Stimulated activated CD8-positive, alpha-beta memory T cell treated with anti-CD3 and anti-CD28 coated beads, Interleukin-4, amount 100 ng/mL, for 48 hours (primary cell): ENCODE data around the gene ERC2.

Source experiments
- DNase-seq: peaks from one replicate; pipeline ENCODE4 v3.0.0-alpha.2; 2020

Gene ERC2

GRCh38 chr3:55903680-55904079 is 564.6 kb downstream of the ERC2 start:
- no peak for DNase-seq

- DNase-seq: no peak
Observed at GRCh38 chr3:55902221-55902900, 565.9 kb downstream of the ERC2 start.

- DNase-seq: no peak
Observed at GRCh38 chr3:55899887-55900286, 568.4 kb downstream of the ERC2 start.

DNA sequence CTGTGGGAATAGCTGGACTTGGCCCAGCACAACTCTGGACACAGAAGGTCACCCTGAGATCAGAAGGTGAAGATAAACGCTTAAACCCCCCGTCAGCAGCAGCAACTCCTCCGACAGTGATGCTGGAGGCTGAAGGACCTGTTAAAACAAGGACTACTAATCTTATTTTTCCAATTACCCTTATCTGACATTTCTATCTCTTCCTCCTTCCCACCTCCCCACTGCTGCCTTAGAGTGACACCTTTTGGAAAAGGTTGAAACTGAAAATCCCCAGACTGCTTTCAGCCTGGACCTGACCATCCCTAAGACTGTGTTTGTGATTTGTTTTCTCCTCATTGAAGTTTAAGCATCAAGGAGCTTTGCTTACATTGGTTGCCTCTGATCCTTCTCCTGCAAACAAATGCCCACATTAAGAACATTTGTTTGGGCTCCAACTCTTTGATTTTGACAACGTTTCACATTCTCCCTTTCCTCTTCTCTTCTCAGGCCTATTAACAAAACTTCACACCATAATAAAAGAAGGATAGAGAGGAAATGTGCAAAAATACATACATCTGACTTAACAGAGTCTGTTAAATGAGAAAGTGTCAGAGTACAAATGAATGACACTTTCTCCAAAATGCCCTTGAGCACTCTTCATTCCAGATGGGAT is 570.6 kb downstream of the ERC2 start:
- no peak for DNase-seq

DNA sequence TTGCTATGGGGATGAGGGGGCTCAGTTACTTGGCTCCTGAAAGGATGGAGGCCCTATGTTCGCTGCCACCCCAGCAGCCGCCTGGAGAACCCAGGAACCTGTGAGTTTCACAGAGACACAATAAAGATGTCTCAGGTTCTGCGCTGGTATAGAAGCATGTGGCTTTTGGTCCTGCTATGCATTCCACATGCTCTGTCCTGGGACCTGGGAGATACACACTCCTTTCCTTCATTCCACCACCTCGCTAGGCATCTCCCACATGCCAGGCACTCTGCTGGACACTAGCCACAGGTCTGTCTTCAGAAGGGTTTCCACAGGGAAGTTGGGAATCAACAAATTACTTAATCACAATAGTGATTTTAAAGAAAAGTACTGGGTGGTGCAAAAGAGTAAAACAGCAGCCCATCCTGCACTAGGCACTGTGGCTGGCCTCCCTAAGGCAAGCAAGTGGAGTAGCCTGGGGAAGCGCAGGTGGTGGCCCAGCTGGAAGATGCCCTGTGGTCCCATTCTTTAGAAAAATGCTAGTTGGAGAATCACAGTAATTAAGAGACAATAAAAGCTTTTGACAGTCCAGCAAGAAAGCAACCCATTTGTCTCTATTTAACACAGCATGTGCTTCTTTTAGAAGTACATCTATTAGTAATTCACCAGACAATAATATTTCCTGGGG is 572.2 kb downstream of the ERC2 start:
- no peak for DNase-seq

DNA sequence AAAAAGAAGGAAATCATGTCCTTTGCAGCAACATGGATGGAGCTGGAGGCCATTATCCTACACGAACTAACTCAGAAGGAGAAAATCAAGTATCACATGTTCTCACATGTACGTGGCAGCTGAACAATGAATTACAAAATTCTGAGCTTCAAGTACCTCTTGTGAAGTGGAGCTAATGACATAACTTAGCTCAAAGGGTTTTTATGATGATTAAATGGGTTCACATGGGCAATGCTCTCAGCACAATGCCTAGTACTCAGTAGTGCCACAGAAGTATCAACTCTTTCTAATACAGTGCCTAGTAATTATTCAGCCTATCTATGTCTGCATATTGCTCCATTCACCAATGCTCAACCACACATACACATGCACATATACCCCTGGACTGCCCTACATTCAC is 573.7 kb downstream of the ERC2 start:
- DNase-seq: no peak

GRCh38 chr3:55893045-55893664 is 575.1 kb downstream of the ERC2 start:
- DNase-seq: no peak

DNA sequence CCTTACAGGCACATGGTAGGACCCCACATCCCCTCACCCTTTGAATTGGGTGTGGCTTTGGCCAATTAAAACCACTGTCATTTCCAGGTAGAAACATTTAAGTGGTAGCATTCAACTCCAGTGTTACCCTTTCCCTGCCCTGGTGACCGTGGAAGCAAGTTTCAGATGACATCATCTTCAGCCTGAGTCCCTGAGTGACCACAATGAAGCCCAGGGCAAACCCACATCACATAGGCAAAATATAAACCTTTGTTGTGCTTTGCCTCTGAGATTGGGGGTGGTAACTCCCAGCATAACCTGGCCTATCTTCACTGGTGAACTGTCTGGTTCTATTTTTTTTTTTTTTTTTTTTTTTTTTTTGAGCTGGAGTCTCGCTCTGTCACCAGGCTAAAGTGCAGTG is 577.2 kb downstream of the ERC2 start:
- DNase-seq: no peak

- DNase-seq: no peak
Observed at GRCh38 chr3:55888282-55888885, 579.9 kb downstream of the ERC2 start.

DNA sequence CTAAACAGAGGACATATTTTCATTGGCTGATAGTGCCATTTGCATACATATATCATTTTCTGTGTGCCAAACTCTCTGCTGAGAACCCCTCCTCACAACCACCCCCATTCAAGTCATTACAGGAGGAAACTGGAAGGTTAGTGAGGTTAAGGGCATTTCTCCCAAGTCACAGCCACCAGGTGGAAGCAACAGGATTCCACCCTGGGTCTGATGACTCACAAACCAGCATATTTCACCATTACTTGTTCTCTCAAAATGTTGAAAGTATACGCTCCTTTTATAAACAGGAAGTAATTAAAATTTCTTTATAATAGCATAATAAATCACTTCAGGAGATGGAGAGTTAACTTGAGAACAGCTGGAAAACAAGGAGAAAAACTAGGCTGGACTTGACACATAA is 582.5 kb downstream of the ERC2 start:
- DNase-seq: no peak

GRCh38 chr3:55884491-55885285 is 583.6 kb downstream of the ERC2 start:
- no peak for DNase-seq

DNA sequence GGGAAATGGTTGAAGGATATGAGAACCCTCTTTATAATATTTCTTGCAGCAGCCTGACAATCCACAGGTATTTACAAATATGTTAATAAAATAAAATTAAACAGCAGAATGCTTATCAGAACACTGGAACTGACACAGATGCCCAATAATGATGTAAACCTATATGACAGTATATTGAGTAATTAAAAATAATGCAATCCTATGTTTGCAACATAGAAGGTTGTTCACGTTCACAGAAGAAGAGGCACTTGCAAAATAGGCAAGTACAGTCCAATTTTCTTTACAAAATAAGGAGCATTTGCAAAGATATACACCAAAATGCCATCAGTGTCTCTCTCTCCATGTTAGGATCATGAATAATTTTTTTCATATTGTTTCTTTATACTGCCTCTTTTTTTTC is 584.2 kb downstream of the ERC2 start:
- DNase-seq: no peak

DNA sequence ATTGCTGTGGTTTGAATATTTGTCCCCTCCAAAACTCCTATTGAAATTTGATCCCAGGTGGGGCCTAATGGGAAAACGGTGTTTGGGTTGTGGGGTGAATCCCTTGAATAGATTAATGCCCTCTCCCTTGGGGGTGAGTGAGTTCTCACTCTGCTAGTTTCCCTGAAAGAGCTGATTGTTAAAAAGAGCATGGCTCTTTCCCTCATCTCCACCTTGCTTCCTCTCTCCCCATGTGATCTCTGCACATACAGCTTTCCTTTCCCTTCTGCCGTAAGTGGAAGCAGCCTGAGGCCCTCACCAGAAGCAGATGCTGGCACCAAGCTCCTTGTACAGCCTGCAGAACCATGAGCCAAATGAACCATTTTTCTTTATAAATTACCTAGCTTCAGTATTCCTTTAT is 586.3 kb downstream of the ERC2 start:
- no peak for DNase-seq

DNA sequence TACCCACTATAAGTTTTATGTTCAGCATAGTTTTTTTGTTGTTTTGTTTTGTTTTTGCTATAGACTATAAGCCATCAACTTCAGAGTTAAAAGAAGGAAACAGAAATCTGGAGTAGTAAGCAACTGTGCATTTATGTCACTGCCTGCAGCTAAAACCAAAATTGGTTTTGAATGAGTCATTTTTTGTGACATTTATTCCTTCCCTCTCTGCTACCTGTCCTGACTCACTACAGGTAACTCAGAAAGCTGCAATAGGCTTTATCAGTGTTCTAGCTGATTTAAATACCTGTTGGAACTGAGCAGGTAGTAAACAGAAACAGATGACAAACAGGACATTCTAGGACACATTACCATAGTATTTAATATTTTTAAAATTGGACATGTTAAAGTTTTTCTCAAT is 587.9 kb downstream of the ERC2 start:
- no peak for DNase-seq

GRCh38 chr3:55879901-55880331 is 588.4 kb downstream of the ERC2 start:
- DNase-seq: no peak

DNA sequence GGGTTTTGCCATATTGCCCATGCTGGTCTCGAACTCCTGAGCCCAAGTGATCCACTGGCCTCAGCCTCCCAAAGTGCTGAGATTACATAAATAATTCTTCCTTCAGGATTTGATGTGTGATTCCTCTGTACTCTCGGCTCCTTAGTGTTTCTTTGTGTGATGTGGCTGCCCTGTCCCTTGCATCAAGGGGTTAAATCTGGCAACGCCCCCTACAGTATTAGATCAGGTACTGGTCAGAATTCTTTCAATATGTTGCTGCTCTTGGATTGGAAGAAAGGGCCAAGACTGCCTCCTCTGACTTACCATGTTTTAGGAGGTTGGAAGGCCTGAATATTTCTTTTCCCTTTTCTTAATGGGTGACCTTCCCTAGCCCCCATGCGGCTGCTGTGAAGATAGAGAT is 590.6 kb downstream of the ERC2 start:
- DNase-seq: no peak

GRCh38 chr3:55876560-55876959 is 591.7 kb downstream of the ERC2 start:
- DNase-seq: no peak

DNA sequence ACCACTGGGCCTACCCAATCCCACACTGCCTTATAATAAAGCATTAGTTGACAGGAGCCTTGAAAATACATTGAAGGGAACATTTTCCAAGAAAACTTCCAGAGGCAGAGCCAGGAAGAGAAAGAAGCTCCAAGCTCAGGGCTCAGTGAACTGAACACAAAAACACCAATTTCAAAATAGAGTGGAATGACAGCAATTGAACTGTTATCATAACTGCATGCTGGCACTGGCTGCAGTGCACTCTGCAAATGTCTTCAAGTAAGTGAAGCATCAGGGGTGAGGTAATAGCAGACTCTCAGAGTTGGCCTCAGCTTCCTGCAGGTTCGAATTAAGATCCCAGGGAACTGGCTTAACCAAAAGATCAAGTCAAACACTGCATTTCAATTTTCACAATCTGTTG is 593.2 kb downstream of the ERC2 start:
- no peak for DNase-seq

DNA sequence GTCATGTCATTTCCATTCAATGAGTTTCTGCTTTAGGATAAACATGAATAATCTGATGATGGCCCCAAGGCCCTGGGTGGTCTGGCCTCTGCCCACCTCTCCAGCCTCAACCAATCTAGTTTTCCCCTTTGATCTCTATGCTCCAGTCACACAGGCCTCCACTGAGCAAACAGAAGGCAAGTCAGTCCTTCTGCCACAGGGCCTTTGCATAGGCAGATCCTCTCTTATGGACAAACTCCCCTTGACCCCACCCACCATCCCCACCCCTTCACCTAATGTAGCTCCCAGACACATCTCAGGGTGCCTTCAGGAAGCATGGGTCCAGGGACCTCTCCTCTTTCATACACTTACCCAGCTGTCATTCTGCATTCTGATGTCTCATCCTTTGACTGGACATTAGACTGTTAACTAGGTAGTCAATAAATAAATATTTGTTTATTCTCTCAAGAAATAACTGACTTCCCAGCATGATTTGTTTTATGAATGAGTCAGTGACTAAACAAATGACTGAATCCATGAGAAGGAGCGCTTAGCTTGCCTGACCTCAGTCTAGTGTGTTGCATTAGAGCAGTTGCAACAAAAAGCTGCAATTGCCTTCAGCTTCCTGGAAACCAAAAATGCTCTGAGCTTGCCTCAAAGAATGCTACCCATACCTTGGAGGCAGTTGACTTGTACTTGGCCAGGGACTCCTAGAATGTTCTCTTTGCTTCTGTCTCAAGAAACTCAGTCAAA is 594.6 kb downstream of the ERC2 start:
- DNase-seq: no peak

DNA sequence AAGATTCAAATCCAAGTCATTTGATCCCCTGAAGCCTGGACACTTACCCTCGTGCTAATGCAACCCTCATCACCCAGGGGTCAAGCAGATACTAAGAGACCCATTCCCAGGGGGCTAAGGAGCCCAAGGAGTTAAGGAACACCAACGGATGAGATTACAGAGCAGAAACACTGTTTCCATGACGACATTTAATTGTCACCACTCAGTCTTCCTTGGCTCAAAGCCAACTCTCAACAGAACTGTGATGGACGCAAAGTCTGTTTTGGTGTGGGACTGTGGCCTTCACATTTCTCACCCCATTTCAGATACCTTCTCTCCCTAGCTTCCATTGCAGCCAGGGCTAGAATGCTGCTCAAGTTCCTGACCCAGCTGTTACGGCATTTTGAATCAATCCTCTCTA is 597.7 kb downstream of the ERC2 start:
- DNase-seq: no peak

DNA sequence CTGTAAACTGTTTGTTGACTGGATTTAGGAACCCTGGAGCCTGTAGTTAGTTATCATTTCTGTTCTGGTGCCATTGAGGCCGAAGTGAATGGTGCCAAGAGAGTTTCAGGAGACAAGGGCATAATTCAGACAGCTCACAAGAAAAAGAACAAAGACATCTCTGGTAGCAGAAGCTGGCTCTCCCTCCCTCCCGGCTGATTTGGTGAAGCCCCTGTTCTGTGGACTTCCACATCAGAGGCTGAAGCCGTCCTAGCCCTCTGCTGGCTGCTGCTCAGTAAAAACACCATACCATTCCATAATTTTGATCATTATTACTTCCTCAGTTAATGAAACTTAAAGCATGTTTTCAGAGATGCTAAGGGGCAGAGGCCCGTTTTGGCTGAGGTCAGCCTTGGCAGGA is 599.9 kb downstream of the ERC2 start:
- DNase-seq: no peak

DNA sequence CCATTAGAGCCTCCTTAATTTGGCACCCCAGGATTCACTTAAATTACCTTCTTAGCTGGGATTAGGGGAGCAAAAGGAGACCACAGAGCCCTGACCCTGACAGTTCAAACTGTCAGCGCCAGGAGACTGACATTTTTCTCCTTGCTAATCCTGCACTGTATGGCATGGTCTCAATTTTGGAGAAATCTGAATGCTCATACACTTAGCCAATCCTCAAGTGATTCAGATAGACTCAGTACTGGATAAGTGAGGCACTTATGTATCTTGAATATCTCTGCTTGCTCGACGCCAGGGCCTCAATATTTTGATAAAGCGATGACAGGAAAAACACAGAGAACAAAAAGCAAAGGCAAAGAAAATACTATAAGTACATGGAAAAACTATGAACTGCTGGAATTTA is 605.2 kb downstream of the ERC2 start:
- DNase-seq: no peak
